GM21723 (cell line): ENCODE results near the gene NOTUM.
"Not testable (repeated sequence)": the region's sequence is repeated elsewhere in the genome, so short reads cannot be mapped to it uniquely, and the experiment has no call there.

ENCODE experiments used
- ATAC-seq: cut with Tn5 transposase; IDR thresholded peaks from one replicate; pipeline ENCODE4 v1.9.1; 2021; ENCODE audit warnings: mild to moderate bottlenecking, moderate library complexity; ENCODE audit not compliant: unreplicated experiment

NOTUM gene

DNA sequence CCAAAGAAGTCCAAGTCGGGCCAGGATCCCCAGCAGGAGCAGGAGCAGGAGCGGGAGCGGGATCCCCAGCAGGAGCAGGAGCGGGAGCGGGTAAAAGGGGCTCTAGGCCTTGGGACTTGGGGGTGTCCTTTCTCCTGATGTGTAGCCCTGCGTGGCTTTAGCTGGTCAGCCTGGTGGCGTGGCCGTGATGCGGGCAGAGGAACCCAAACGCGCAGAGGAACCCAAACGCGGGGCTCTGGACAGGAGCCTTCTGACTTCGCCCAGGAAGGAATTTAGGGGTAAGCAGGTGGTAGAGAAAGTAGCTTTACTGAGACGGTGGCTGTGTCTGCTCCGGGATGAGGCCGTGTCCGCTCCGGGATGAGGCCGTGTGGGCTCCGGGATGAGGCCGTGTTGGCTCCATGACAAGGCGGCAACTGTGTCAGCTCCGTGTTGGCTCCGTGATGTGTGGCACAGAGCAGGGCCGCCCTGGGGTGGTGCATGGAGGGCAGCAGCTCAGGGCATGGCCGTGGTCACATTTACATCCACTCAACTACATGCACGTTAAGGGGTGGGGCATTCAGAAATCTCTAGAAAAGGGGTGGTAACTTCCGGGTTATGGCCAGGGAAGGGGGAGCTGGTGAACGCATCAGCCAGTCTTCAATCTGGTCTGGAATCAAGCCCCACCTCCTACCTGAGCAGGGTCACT is 35.9 kb upstream of the NOTUM start:
- ATAC-seq = no peak

DNA sequence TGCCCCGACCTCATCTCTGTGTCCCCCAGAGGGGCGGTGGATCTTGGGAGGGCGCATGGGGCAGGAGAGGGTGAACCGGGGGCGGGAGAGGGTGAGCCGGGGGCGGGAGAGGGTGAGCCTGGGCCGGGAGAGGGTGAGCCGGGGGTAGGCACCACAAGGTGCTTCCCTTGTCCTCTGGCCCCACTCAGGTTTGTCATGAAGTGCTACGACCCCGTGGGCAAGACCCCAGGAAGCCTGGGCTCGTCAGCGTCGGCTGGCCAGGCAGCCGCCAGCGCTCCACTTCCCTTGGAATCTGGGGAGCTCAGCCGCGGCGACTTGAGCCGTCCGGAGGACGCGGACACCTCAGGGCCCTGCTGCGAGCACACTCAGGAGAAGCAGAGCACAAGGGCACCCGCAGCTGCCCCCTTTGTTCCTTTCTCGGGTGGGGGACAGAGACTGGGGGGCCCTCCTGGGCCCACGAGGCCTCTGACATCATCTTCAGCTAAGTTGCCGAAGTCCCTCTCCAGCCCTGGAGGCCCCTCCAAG is 35.3 kb upstream of the NOTUM start:
- no peak for ATAC-seq

DNA sequence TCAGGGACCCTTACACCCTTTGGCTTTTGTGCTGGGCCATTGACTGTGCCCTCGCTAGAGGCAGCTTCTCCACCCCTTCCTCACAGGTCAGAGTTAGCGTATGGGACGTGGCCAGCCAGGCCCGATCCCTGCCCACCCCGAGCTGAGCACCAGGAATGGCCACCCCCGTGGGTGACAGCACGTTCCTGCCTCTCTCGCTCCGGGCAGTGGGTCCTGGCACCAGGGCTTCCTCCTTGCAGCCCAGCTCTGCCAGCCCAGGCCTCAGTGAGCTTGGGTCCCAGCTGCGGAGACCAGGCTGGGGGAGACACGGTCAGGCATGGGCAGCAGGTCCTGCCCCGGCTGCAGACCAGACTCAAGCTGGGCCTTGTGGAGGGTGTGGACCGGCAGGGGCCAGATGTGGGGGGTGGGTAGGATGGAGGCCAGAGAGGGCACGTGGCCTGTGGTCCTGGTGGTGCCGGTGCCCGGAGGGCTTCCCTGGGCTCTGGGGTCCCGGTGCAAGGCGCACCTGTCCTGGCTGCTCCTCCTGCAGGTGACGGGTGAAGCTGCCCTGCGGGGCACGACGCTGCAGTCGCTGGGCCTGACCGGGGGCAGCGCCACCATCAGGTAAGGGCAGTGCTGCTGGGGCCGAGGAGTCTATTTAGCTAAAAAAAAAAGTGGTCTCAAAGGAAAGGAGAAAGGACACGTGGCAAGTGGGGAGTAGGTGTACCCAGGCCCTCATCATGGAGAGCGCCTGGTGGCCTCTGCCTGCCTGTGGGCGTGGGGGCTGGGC is 34.7 kb upstream of the NOTUM start:
- no peak for ATAC-seq

DNA sequence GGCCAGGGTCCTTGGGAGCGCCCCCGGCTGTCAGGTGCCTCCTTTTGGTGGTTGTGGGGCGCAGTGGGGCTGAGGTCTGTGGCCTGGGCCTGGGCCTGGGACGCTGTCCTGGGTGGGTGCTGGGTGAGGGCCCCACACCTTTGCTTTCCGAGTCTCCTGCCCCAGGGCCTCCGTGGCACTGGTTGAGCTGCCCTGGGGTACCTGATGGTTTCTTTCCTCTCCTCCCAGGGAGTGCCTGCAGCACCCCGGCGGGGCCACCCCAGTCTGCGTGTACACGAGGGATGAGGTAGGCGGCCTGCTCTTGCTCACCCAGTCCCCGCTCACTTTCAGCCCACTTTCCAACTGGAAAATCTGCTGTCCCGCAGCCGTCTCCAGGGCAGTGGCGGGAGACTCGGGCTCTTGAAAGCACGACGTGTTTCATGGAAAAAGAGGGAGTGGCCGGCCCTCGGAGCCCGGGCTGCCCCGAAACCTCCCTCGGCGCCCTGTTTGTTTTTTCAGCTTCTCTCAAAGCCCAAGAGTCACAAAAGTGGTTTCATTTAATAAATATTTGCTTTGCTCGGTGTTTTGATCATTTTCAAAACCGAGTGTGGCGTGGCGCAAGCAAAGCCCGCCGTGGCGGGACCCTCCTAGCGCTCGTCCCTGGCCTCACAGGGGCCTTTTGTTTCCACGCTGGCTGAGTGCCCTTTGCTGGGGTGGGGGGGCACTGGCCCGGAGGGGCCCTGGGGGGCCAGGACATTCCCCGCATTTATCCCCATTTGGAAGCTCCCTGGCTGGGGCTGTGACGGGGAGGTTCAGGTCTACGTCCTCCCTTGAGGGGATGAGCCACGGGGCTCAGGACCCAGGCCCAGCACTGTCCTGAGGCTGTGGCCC is 33.8 kb upstream of the NOTUM start:
- no peak for ATAC-seq

DNA sequence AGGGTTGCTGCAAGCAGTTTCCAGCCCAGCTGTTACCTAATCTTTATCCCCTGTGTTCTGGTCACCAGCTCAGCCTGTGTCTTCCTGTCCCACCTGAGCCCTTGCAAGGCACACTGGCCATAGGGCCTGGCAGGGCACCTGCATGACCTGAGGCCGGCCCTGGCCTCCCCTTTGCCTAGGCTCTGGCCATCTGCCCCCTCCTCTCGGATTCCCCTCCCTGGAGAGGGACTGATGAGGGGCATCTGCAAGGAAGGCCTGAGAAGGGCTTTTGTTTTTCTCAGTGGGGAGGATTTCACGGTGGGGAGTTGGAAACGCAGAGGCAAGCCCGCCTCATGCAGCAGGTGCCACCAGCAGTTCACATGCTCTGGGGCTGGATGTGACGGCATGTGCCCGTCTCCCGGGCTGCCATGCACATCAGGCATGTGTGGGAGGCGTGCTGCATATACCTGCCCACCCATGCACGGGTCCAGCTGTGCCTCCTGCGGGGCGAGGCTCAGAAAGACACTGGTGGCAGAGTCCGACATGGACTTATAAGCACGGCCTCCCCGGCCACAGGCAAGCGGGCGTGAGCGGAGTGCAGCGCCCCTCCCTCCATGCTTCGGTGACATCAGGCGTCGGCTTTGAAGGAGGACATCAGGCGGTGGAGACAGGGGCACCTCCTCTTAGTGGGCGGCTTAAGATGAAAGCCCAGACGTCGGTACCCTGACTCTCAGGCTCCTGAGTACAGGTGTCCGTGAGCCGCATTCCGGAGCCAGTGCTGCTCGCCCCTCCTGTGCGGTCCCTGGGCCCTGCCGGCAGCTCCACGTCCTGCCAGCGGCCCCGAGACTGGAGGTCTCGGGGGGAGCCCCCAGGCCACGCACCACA is 33.0 kb upstream of the NOTUM start:
- no peak for ATAC-seq

DNA sequence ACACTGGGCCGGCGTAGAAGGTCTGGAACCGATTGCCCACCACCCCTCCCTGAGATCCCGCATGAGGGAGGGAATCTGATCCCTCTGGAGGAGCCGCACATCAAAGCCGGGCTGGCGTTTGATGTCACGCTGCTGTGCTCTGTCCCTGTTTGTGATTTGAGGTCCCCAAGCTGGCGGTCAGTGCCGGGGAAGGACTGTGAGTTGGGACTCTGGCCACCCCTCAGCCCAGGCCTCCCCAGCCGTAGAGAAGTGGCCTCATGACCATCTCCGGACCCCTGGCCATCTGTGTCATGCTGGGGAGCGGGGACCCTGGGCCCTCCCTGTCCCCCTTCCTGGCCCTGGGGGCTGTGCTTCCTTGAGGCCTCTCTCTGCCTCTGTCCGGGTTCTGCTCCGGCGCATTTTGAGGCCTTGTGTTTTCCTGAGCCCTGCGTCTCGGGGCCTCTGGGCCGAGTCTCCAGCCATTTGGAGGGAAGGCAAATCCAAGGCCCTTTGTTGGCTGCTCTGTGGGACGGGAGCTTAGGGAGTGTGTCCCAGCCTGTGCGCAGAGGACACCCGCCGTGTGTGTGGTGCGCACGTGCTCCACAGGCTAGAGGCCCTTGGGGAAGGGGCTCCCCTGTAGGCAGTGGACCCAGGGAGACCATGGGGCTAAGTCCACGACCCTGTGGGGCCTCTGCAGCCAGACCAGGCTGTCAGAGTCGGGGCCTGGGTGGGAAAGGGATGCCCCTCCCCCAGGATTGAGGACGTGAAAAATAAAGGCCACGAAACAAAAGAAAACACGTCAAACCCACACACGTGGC is 31.5 kb upstream of the NOTUM start:
- no peak for ATAC-seq

DNA sequence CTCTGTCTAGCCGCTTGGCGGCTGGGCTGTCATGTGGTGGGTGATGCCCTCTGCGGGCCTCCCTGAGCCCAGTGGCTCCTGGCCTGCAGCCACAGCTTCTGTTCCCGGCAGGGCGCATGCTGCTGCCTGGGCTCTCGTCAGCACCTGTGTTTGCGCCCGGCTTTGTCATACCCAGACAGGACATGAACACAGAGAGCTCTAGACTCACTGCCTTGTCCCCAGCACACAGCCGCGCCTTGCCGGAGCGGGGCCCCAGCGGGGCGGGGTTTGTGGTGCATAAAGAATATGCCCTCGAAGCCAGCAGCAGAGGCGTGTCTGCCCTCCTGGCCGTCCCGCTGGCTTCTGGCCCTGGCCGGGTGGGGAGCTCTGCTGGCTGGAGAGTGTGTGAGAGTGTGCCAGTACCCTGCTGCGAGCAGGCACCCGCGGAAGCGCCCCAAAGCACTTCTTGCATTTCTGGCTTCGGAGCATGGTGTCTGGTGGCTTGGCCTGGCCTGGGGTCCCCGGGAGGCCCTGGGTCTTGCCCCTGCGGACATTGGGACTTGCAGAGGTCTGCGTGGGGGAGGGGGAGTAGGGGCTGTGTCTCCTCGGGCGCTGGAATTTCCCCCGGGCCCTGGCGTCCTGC is 30.8 kb upstream of the NOTUM start:
- no peak for ATAC-seq

DNA sequence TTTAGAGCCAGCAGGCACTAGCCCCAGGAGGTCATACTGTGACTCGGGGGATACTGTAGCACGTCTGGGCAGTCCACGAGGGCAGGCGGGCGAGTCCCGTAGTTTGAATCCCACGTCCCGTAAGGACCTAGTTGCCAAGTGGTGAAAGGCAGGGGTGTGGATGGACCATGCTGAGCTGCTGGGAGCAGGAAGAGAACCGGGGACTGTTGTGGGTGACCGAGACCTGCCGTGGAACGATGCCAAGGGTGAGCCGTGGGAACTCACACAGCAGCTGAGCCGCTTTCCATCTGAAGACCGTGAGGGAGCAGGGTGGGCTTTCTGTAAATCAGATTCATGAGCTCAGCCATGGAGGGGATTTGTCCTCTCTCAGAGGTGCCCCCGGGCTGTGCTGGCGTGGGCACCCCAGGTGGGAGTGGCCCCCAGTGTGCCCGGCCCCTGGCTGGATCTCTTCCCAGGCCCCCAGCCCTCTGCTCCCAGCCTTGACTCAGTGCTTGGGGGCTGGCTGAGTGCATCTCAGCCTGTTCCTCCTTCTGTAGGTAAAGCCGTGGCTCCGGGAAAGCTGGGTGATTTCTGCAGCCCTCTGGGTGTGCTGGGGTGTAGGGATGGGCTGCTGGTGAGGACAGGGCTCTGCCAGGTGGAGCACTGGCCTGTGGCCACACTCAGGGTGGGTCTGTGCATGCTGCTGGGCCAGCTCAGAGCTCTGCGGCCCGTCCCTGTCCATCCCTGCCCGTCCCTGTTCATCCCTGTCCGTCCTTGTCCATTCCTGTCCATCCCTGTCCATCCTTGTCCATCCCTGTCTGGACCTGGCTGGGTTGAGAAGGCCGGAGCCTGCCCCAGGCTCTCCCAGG is 30.1 kb upstream of the NOTUM start:
- no peak for ATAC-seq

DNA sequence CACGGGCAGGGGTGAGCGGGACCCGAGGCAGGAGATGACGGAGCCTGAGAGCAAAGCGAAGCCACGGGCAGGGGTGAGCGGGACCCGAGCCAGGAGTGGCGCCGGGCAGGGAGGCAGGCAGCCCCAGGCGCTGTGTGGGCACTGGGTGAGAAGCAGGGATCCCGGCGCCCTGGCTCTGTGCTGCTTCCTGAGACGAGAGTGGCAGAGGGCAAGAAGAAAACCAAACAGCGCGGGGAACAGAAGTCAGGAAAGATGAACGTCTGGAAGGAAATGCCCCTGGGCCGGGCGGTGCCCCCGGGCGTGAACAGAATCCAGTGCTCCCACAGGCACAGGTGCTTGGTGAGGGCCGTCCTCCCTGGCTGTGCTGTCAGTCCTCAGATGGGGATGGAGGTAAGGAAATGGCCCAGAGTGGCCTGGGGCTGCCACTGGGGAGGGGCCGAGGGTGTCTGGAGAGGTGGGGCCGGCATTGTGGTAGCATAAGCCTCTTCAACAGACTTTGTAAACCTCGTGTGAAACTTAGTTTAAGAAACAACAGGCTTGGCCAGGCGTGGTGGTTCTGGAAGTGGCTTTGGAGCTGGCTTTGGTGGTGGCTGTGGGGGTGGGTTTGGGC is 26.3 kb upstream of the NOTUM start:
- ATAC-seq = no peak

DNA sequence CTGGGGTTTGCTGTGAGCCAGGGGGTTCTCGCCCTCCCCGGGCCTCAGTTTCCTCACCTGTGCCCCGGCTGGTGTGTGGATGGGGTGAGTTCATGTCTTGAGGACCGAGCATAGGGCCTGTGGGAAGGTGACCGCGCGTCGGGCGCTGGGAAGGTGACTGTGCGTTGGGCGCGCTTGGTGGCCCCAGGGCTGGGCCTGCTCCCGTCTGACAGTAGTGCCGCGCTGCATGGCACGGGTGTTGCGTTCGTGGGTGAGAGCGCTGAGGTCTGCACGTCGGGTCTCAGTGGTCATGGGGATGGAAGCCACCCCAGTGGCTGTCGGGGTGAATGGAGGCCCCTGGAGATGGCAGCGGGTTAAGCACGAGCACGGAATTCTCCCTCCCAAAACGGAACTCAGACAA is 25.6 kb upstream of the NOTUM start:
- no peak for ATAC-seq

DNA sequence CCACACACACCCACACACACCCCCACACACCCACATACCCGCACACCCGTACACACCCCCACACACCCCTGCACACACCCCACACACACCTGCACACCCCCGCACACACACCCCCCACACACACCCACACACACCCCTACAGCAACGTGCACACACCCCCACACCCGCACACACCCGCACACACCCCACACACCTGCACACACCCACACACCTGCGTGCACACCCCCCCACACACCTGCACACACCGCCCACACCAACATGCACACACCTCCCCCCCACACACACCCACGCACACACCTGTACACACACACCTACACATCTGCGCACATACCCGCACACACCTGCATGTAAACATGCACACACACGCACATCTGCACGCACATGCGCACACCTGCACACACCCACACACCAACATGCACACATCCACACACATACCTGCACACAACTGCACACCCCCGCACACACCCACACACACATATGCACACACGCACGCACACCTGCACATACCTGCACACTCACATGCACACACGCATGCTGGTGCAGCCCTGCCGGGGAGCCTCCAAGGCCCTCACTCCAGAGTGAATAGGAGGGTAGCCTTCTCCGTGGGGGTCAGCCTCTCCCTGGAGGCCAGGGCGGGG is 23.9 kb upstream of the NOTUM start:
- no peak for ATAC-seq

DNA sequence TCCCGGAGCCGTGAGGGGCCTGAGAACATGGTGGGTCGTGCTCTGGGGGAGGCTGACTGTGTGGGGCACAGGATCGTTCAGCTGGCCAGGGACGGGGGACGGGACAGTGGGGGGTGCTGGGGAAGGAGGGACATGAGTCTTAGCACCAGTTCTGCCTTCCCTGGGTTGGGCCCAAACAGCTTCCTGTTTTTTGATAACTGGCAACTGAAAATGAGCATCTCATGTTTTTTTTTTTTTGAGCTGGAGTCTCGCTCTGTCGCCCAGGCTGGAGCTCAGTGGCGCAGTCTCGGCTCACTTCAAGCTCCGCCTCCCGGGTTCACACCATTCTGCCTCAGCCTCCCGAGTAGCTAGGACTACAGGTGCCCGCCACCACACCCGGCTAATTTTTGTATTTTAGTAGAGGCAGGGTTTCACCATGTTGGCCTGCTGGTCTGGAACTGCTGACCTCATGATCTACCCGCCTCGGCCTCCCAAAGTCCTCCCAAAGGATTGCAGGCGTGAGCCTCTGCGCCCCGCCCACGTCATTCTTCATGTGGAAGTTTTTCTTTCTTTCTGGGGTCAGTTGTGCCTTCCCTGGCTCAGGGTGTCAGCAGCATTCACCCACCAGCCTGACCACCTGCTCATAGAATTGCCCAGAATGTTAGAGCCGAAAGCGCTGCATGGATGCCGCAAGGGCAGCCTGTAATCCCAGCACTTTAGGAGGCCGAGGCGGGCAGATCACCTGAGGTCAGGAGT is 22.8 kb upstream of the NOTUM start:
- ATAC-seq = no peak

DNA sequence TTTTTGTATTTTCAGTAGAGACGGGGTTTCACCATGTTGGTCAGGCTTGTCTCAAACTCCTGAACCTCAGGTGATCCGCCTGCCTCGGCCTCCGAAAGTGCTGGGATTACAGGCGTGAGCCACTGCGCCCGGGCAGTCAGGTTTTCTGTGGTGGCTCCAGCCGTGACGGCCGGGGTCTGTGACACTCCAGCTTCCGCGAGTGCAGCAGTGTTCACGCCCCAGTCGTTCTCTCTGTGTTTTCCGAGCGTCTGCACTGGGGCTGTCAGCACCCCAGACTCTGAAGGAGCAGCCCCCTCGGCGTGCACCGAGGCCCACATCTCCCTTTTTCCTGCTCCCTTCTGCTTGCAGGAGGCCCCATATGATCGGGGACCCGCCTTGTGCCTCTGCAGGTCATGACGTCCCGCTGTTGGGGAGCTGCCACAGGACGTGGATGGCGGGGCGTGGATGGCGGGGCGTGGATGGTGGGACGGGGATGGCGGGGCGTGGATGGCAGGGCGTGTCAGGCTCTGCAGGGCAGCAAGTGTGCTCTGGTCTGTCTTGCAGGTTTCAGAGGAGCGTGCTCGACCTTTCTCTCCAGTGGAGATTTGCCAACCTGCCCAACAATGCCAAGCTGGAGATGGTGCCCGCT is 22.1 kb upstream of the NOTUM start:
- no peak for ATAC-seq

DNA sequence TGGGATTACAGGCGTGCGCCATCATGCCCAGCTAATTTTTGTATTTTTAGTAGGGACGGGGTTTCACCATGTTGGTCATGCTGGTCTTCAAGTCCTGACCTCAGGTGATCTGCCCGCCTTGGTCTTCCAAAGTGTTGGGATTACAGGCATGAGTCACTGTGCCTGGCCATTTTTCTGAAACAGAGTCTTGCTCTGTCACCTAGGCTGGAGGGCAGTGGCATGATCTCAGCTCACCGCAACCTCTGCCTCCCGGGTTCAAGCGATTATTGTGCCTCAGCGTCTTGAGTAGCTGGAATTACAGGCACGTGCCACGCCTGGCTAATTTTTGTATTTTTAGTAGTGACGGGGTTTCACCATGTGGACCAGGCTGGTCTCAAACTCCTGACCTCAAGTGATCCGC is 20.5 kb upstream of the NOTUM start:
- ATAC-seq = not testable (repeated sequence)

DNA sequence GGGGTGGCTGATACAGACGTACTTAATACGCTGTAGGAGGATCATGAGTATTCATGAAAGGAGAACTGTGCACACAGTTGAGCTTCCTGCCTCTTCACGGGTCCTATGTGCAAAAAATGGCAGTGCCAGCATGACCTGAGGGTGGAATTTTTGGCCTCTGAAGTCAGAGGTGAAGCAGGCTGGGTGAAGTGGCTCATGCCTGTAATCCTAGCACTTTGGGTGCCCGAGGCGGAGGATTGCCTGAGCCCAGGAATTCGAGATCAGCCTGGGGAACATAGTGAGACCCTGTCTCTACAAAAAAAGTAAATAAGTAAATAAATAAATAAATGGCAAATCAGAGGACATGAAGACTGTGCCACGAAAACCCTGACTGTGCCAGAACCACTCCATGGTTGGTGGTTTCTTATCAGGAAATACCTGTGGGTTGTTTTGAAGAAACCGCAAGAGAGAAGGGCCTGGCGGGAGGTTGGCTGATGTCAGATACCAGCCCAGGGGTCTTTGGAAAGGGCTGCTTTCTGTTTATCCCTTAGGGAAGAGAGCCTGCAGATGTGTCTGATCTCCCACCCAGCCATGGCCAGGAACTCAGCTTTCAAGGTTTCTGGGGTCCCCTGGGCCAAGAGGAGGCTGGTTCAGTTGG is 19.8 kb upstream of the NOTUM start:
- no peak for ATAC-seq

DNA sequence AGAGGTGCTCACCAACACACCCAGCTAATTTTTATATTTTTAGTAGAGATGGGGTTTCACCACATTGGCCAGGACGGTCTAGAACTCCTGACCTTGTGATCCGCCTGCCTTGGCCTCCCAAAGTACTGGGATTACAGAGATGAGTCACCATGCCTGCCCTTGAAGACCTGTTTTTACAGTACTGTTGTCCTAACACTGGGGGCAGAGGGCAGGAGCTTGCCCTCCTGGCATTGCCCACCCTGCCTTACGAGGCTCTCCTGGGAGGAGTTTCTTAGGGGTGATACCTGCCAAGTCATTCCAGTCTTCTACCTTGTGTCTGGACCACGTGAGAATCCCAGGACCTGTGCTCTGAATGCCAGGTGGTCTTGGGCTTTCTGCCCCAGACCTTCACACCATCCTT is 19.1 kb upstream of the NOTUM start:
- ATAC-seq = no peak
